Measurements from ENCODE around the gene LRRC26.

The LRRC26 gene, protein sequence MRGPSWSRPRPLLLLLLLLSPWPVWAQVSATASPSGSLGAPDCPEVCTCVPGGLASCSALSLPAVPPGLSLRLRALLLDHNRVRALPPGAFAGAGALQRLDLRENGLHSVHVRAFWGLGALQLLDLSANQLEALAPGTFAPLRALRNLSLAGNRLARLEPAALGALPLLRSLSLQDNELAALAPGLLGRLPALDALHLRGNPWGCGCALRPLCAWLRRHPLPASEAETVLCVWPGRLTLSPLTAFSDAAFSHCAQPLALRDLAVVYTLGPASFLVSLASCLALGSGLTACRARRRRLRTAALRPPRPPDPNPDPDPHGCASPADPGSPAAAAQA

DNA sequence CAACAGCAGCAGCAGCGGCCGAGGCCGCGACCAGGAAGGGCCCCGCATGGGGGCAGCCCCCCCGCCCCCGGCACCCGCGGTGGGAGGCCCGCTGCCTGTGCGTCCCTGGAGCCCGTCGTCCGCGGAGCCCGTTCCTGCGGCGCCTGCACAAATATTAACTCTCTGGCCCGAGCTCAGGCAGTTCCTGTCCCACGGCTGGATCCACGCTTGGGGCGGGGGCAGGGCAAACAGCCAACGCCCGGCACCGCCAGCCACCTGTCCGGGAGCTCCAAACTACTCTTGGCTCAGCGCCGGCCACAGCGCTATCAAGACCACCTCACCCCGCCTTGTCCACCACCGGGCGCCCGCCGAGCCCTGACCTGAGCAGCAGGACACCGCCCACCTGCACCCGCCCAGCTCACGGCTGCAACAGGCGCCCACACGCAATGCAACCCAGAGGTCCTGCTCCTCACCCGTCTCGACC is at the start of gene LRRC26:
LRRC26 (minus strand) TSS at position 156 of the 463 bp plus-strand sequence; CDS start at position 48, 108 bp downstream.
- no peak for DNase-seq

DNA sequence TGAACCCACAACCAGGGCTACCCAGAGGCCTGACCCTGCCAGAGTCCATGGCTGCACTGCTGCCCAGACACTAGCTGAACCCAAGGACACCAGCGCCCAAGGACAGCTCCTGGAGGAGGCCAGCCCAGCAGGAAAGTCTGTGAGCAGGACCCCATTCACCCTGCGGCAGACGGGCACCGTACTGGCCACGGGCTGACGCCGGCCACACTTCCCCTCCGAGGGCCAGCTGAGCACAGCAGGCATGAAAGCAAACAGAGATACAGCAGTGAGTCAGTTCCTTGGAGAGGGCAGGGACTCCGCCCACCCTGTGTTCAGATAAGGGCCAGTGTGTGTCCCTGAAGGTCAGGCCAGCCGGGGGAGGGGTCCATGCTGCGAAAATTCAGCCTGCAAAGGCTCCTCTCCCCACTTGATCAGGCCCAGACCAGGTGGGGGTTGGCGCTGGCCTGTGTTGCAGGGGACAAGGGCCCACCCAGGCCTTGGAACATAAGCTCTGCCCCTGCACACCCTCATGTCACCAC is 49.0 kb upstream of the LRRC26 start:
- no peak for DNase-seq

DNA sequence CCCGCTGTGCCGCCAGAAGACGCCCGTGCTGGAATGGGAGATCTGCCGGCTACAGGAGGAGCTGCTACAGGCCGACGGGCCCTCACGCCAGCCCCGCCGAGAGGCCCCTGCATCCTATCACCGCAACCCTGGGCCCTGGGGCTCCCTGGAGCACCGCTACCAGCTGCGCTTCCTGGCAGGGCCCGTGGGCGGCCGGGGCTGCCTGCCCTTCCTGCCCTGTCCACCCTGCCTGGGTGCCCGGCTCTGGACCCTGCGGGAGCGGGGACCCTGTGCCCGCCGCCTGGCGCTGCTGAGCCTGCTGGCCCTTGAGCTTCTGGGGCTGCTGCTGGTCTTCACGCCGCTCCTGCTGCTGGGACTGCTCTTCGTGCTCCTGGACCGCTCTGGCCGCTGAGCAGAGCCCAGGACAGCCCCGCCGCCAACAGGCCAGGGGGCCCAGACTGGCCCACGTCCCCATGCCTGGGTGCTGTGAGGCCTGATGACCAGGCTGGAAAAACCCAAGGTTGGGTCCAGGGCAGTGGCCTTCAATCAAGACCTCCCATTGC is 48.4 kb upstream of the LRRC26 start:
- no peak for DNase-seq

GRCh38 chr9:137217276-137218211 is 47.7 kb upstream of the LRRC26 start:
- DNase-seq, result peak; percentile 43

- no peak for DNase-seq
Measured at GRCh38 chr9:137216188-137216965, 46.5 kb upstream of the LRRC26 start.

GRCh38 chr9:137215196-137215986 is 45.5 kb upstream of the LRRC26 start:
- DNase-seq, result no peak

DNA sequence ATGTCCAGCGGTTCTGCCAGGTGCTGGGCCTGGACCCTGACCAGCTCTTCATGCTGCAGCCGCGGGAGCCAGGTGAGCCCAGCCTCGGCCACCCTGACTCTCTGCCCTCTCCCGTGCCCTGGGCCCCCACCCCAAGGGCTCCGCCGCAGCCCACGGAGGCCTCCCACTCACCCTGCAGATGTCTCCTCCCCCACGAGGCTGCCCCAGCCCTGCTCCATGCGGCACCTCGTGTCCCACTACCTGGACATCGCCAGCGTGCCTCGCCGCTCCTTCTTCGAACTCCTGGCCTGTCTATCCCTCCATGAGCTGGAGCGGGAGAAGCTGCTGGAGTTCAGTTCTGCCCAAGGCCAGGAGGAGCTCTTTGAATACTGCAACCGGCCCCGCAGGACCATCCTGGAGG is 44.8 kb upstream of the LRRC26 start:
- no peak for DNase-seq

GRCh38 chr9:137213160-137214060 is 43.6 kb upstream of the LRRC26 start:
- DNase-seq, result no peak

- no peak for DNase-seq
Measured at GRCh38 chr9:137212520-137212919, 42.7 kb upstream of the LRRC26 start.

DNA sequence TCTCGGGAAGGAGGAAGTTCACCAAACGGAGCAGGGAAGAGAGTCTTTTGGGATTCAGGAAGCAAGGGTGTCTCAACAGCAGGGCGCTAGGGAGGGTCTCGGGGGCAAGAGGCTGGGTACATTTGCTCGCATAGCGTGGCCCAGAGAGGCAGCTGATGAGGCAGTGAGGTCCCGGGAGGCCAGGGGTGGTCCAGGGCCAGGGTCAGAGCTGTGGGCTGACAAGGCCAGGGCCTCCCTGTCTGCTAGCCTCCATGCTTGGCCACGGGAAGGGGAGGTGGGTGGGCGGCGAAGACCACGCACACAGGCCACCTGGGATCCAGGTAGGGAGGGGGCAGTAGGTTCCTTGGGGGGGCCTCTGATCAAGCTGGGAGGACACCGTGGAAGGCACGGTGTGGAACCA is 41.7 kb upstream of the LRRC26 start:
- no peak for DNase-seq

- no peak for DNase-seq
Measured at GRCh38 chr9:137206602-137207001, 36.8 kb upstream of the LRRC26 start.

GRCh38 chr9:137205126-137206069 is 35.5 kb upstream of the LRRC26 start, which contains the start of the genes NDOR1 and TMEM203:
Gene NDOR1 (plus strand): TSS chr9:137205700. CDS start chr9:137205778, 78 bp downstream.
Gene TMEM203 (minus strand): TSS chr9:137205648. CDS start chr9:137205414, 234 bp downstream.
- DNase-seq, result no peak

DNA sequence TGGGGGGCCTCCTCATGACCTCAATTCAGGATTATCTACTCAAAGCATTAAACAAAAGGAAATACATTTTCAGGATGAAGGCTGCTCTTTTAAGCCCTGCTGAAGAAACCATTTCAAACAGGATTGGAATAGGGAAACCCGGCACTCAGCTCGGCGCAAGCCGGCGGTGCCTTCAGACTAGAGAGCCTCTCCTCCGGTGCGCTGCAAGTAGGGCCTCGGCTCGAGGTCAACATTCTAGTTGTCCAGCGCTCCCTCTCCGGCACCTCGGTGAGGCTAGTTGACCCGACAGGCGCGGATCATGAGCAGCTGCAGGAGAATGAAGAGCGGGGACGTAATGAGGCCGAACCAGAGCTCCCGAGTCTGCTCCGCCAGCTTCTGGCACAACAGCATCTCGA is 34.9 kb upstream of the LRRC26 start:
- DNase-seq, result no peak

GRCh38 chr9:137202966-137203365 is 33.1 kb upstream of the LRRC26 start:
- DNase-seq, result no peak

GRCh38 chr9:137201205-137201868 is 31.5 kb upstream of the LRRC26 start:
- no peak for DNase-seq

DNA sequence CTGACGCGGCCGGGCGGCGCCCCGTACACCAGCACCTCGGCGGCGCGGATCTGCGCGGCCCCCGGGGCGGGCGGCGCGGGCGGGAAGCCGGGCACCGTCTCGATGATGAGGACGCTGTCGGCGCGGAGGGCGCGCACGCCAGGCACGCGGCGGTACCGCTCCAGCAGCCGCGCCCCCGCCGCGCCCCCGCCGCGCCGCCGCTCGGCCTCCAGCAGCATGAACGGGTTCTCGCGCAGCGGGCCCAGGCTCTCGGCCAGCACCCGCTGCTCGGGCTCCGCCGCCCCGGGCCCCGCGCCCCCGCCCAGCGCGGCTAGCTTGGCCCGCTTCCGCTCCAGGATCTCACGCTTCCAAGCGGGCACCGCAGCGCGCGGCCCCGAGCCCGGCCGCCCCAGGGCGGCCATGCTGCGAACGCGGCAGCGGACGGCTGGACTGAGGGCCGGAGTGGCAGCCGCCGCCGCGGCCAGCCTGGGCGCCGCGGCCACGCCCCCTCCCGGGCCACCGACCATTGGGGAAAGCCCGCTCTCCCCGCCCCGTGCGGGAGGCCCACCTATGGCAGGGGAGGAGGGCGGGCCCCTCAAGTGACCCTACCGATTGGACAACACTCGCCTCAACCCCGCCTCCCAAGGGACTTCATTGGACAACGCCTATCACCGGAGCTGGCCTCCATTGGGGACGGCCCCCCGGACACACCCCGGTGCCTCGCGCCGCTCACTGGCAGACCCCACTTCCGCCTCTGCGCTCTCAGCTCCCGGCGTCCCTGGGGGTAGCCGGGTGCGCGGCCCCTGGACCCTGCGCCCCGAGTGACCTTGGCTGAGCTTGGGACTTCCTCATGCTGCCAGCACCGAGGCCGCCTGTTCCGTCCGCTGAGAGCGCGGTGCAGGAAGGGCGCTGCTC is 30.7 kb upstream of the LRRC26 start, which contains the start of gene TPRN:
TPRN (minus strand) TSS at position 431 of the 894 bp plus-strand sequence; CDS start at position 401, 30 bp downstream.
- DNase-seq, result peak; percentile 98

Data from DMS153 (cell line).